ENCODE data around the gene INPP4A.

DNA sequence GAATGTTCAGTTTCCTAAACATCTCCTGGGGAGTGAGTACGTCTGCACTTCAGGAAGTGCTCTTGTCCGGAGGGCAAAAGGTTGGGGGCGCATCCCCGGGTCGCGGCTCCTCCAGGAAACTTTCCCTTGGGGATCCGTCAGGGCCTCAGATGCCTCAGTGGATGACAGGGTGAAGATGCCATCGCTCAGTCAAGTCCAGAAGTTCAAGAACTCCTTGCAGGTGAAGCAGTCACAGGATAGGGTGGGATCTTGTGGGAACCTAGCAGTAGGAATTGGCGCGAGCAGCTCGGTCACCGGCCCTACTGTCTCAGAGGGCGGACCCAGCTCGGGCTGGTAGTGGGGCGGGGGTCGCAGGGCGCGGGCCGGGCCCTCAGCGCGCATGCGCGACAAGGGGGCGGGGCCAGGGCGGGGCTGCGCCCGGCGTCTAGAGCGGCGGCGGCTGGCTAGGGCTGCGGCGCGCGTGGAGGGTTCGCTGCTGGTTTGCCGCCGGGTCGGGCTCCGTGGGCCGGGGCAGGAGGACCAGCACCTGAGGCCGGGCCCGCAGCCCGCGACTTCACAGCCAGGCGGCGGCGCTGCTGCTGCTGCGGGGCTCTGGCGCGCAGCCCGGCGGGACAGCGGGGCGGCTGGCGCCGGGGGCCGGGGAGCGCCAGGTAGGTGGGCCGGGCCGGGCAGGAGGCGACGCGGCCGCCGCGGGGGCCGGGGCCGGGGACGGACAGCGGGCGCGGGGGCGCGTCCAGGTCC lies at the start of gene INPP4A:
- TF ChIP-seq, protein P1, sequence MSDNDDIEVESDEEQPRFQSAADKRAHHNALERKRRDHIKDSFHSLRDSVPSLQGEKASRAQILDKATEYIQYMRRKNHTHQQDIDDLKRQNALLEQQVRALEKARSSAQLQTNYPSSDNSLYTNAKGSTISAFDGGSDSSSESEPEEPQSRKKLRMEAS (IDR thresholded peaks at IDR 0.05; ENCODE audit: insufficient read depth, insufficient read length), result no peak
- TF ChIP-seq GATA2 (IDR thresholded peaks at IDR 0.05; ENCODE audit: insufficient read depth, insufficient read length, low read depth, low read length) (no peak), EZH2 (IDR thresholded peaks at IDR 0.05; ENCODE audit: borderline replicate concordance, low read depth, low read length, severe bottlenecking) (no peak), POLR2A (IDR thresholded peaks at IDR 0.05; ENCODE audit: low read depth, low read length) (peak; percentile 77), POLR2AphosphoS5 (IDR thresholded peaks at IDR 0.05; ENCODE audit: insufficient read depth, low read depth, low read length) (peak; percentile 90), MYC (IDR thresholded peaks at IDR 0.05; ENCODE audit: low read depth, low read length) (no peak), FOS (IDR thresholded peaks at IDR 0.05; ENCODE audit: borderline replicate concordance, insufficient read depth, low read length) (no peak)
- TF ChIP-seq, protein P2, sequence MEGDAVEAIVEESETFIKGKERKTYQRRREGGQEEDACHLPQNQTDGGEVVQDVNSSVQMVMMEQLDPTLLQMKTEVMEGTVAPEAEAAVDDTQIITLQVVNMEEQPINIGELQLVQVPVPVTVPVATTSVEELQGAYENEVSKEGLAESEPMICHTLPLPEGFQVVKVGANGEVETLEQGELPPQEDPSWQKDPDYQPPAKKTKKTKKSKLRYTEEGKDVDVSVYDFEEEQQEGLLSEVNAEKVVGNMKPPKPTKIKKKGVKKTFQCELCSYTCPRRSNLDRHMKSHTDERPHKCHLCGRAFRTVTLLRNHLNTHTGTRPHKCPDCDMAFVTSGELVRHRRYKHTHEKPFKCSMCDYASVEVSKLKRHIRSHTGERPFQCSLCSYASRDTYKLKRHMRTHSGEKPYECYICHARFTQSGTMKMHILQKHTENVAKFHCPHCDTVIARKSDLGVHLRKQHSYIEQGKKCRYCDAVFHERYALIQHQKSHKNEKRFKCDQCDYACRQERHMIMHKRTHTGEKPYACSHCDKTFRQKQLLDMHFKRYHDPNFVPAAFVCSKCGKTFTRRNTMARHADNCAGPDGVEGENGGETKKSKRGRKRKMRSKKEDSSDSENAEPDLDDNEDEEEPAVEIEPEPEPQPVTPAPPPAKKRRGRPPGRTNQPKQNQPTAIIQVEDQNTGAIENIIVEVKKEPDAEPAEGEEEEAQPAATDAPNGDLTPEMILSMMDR (IDR thresholded peaks at IDR 0.05; ENCODE audit: extremely low read depth in 1 of 2, insufficient read depth in 1 of 2, low read depth in 1 of 2, low read length in 2 of 2), result no peak

Data from endothelial cell of umbilical vein (primary cell).